ENCODE measurements around the gene FUT2. TPM values are rescaled to one million over a fixed set of nuclear protein-coding genes. Genes with fewer than 3 reads are reported as not detected.
"Not testable (repeated sequence)": the region's sequence is repeated elsewhere in the genome, so short reads cannot be mapped to it uniquely, and the experiment has no call there.

Gene FUT2
- total RNA-seq, 2 experiments from 2014 or later, result not detected

DNA sequence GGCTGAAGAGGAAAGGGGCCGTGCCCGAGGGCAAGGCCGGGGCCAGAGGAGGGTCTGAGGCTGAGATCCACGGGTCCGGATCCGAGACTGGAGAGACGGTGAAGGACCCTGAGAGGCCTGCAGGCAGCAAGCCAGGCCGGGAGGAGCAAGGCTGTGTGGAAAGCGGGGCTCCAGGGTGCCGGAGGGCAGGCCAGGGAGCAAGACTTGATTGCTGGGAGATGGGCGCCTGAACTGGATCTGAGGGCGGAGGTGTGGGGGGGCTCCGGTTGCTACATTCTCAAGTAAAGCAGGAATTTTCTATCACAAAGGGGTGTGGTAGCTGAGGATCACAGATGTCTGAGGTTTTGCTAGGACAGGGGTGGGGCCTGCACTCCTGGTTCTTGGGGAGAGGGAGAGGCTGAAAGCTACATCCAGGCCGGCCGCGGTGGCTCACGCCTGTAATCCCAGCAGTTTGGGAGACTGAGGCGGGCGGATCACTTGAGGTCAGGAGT lies 20.0 kb downstream of the FUT2 start:
- Mint-ChIP-seq H3K9me3 (peaks cover 2% of the 10 kb centered on the region), H3K27me3 (peaks cover 1% of the 10 kb centered on the region), H3K27ac (peak overlapping the region; percentile 16), H3K4me1 (peaks cover 10% of the 10 kb centered on the region), H3K36me3 (peaks cover 5% of the 10 kb centered on the region), H3K4me3 (peak overlapping the region; percentile 18)
- ATAC-seq (ENCODE audit: low read depth), result no peak
- no peak for DNase-seq
- POLR2A ChIA-PET, result interaction anchor here (0.9 to 1.3 kb wide), 3 partner anchors 10 to 23 kb away, joined by 3 to 6 read pairs (median 3); no protein-coding TSS in a partner anchor

DNA sequence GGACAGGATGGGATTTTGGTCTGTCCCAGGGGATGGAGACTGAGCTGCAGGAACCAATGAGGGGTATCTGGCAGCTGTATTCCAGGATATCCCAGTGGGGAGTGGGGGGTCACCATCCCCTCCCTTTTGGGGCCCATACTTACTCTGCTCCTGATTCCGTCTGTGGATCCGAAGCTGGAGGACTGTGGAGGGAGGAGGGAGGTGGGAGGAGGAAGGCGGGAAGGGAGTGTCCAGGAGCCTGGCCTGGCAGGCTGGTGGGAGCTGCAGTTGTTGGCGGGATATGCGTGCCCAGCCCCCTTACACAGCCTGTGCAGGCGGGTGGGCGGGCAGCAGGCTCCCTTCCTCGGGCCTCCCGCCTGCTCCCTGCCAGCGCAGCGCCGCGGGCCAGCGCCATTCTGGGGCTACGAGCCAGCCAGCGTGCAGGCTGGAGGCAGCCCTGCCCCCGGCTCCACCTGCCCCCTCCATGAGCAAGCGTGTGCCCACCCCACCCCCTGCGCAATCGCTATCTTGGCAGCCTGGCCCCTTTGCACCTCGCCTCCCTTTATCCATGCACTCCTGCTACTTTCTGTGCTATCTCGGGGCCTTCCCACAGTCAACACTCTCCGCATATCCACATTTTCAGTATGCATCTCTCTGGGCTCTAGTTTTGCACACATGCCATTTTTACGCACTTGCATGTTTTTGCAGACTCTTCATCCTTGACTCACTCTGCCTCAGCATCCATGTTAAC lies 21.0 kb downstream of the FUT2 start:
- peaks cover 2% of the 10 kb centered on the region for H3K36me3 Mint-ChIP-seq

DNA sequence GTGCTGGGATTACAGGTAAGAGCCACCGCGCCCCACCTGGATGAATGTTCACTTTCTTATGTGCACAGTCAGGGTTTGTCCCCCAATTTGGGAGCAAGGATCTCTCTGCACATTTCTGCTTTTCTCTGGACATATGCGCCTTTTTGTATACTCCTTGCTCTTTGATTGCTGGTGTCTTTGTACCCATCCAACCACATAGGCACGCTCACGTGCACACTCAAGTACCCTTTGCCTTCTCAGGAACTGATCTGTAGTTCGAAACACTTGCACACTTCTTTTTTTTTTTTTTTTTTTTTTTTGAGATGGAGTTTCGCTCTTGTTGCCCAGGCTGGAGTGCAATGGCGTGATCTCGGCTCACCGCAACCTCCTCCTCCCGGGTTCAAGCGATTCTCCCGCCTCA lies 22.3 kb downstream of the FUT2 start:
- H3K36me3 Mint-ChIP-seq; H3K27me3 Mint-ChIP-seq; POLR2A ChIA-PET; H3K4me3 Mint-ChIP-seq; DNase-seq; H3K9me3 Mint-ChIP-seq; H3K27ac Mint-ChIP-seq; ATAC-seq (ENCODE audit: low read depth): not testable (repeated sequence)
- peaks cover 12% of the 10 kb centered on the region for H3K4me1 Mint-ChIP-seq

More for the DNA sequence above, 21.0 kb downstream of the FUT2 start:
- Mint-ChIP-seq H3K9me3 (no peaks in the 10 kb centered on the region), H3K27me3 (peaks cover 1% of the 10 kb centered on the region), H3K4me1 (peaks cover 13% of the 10 kb centered on the region), H3K27ac (no peak overlapping the region), H3K4me3 (no peak overlapping the region)
- DNase-seq (no peak), ATAC-seq (ENCODE audit: low read depth) (no peak)
- POLR2A ChIA-PET, result interaction anchor here (0.7 to 1.3 kb wide), 4 partner anchors 9 to 29 kb away, joined by 3 to 6 read pairs (median 3); no protein-coding TSS in a partner anchor

DNA sequence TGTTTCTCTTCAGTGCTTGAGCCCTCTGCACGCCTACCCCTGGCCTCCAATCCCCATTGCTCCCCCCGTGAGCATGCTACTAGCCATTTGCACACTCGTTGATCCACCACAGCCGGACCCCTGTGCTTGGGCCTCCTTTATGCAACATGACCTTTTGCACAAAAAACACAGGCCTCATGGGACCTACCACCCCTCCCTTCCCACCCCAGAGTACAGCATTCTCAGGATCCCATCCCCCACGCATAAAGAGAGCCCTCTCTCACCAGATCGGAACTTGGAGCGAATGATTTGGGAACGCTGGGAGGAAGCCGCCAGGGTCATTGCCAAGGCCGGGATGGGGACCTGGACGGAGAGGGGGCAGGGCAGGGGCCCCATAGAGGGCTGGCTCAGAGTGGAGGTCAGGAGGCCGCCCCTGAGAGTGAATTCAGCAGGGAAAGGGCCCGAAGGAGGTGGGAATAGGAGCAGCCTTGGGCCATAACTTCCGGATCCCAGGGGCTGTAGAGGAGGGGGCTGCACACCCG lies 23.0 kb downstream of the FUT2 start:
- H3K27ac Mint-ChIP-seq, result no peak overlapping the region
- DNase-seq, result no peak
- no peak overlapping the region for H3K4me3 Mint-ChIP-seq
- H3K4me1 Mint-ChIP-seq, result peaks cover 12% of the 10 kb centered on the region
- POLR2A ChIA-PET, result no interaction called here
- ATAC-seq (ENCODE audit: low read depth), result no peak
- no peaks in the 10 kb centered on the region for H3K36me3 Mint-ChIP-seq
- peaks cover 1% of the 10 kb centered on the region for H3K27me3 Mint-ChIP-seq
- no peaks in the 10 kb centered on the region for H3K9me3 Mint-ChIP-seq

DNA sequence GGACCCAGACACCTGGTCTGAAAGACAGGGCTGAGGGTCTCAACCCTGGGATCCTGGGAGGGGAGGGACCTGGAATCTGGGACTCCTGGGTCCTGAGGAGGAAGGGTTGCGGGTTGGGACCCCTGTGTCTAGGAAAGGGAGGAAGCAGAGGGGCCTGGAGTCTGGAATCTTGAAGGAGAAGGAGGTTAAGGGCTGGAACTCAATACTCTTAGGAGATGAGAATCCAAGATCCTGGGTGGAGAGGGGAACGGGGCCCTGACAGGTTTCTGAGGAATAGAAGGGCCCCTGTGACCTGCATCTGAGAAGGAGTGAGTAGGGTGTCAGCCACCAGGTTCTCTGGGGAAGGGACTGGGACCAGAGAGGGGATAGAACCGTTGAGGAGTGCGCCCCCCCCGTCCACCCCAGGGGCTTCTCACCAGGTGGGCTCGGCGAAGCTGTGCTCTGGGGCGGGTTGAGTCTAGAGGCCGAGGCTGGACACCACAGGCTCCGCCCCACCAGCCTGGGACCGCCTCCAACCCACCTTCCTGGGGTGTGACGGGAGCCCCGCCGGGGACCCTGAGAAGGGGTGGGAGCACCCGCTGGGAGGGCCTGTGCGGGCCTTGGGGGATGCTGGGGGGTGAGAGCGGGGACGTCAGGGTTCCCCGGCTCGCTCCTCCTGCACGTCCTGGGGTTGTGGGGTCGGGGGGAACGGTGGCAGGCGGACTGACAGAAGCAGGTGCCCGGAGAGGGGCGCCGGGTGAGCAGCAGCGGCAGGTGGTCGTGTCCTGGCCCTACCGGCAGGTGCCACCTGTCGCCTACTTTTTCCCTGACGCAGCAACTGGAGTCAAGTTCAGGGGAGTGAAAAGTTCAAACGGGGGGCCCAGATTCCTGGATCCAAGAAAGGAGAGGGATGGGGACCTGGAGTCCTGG lies 23.7 kb downstream of the FUT2 start, which contains the start of gene MAMSTR:
Gene MAMSTR (minus strand): TSS at position 463 of the 909 bp plus-strand sequence. CDS start 694 bp downstream, outside the sequence.
- Mint-ChIP-seq H3K4me3 (peak within 1 kb of the TSS; percentile 88), H3K27me3 (peaks cover 1% of the 10 kb centered on the region), H3K4me1 (peaks cover 11% of the 10 kb centered on the region), H3K36me3 (no peaks in the 10 kb centered on the region), H3K9me3 (no peaks in the 10 kb centered on the region), H3K27ac (peak within 1 kb of the TSS; percentile 94)
- DNase-seq, result no peak
- POLR2A ChIA-PET, result no interaction called here
- no peak for ATAC-seq (ENCODE audit: low read depth)

DNA sequence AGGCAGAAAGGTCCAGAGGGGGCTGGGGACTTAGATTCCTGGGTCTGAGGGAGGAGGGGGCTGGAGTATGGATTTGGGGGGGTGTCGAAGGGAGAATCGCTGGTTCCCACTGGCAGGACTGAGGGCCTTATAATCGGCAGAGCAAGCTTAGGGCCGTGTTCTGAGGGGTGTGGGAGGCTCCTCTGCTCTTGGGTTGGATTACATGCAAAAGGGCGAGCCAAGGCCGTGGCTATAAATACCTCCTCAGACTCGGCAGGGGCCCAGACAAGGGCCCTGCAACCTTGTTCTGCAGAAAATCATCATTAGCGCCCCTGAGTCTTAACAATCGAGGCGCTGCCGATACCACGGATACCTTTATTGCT lies 24.5 kb downstream of the FUT2 start:
- ATAC-seq (ENCODE audit: low read depth) (peak; percentile 8), DNase-seq (no peak)
- H3K4me3 Mint-ChIP-seq, result peak overlapping the region; percentile 88
- peaks cover 1% of the 10 kb centered on the region for H3K27me3 Mint-ChIP-seq
- H3K4me1 Mint-ChIP-seq, result peaks cover 12% of the 10 kb centered on the region
- peaks cover 5% of the 10 kb centered on the region for H3K9me3 Mint-ChIP-seq
- peaks cover 6% of the 10 kb centered on the region for H3K36me3 Mint-ChIP-seq
- peak overlapping the region; percentile 94 for H3K27ac Mint-ChIP-seq
- POLR2A ChIA-PET, result interaction anchor here (0.7 to 1.5 kb wide), 4 partner anchors 19 to 101 kb away, joined by 4 read pairs; partner anchors contain the start of genes RPL18 and SPHK2

DNA sequence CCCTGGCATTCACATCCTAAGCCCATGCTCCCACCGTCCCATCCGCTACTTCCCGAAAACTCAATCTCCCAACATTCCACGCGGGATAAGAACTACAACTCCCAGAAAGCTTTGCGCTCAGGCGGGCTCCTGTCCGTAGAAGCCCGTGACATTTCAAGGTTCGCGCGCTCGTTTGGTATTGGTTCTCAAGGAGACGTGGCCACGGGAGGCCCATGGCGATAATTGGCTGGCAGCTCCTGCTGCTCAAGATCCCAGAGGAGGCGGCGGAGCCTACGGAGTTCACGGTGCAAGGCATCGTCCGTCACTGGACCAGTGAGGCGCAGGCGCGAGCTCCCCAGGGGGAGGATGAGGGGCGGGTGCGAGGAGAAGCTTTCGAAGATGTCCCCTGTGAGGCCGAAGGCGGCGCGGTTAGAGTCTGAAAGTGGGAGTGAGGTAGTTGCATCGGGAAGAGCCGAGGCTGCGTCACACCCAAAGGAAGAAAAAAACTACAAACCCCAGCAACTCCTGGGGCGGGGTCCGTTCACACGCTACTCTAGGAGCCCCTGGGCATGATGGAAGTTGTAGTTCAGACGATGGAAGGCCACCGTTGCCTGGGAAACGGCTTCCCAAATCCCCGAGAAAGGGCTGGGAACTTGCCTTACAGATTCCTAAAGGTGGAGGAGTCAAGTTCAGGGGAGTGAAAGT lies 25.0 kb downstream of the FUT2 start:
- Mint-ChIP-seq H3K9me3 (peaks cover 8% of the 10 kb centered on the region), H3K4me1 (peaks cover 17% of the 10 kb centered on the region), H3K27ac (peak overlapping the region; percentile 94), H3K4me3 (peak overlapping the region; percentile 88), H3K27me3 (peaks cover 1% of the 10 kb centered on the region), H3K36me3 (peaks cover 11% of the 10 kb centered on the region)
- DNase-seq (peak; percentile 87), ATAC-seq (ENCODE audit: low read depth) (peak; percentile 97)
- POLR2A ChIA-PET, result interaction anchor here (0.7 to 1.5 kb wide), 5 partner anchors 18 to 101 kb away, joined by 3 to 4 read pairs (median 4); partner anchors contain the start of genes RPL18 and SPHK2

DNA sequence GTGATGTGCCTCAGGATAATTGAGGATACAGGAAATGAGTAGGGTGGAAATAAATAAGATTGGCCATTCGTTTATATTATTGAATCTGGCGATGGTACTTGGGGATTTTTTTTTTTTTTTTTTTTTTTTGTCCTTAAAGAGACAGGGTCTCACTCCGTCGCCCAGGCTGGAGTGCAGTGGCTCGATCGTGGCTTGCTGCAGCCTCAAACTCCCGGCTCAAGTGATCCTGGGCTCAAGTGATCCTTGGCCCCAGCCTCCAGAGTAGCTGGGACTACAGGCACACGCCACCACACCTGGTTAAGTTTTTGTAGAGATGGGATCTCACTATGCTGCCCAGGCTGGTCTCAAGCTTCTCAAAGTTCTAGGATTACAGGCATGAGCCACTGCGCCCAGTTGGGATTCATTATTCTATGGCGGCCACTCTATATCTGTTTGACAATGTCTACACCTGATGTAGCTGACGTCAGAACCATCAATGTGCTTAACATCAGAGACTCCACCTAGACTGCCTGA lies 26.5 kb downstream of the FUT2 start:
- no peak for ATAC-seq (ENCODE audit: low read depth)
- Mint-ChIP-seq H3K4me3 (no peak overlapping the region), H3K4me1 (peaks cover 24% of the 10 kb centered on the region), H3K27ac (no peak overlapping the region), H3K9me3 (peaks cover 12% of the 10 kb centered on the region), H3K27me3 (no peaks in the 10 kb centered on the region), H3K36me3 (peaks cover 20% of the 10 kb centered on the region)
- DNase-seq, result no peak
- POLR2A ChIA-PET, result no interaction called here

DNA sequence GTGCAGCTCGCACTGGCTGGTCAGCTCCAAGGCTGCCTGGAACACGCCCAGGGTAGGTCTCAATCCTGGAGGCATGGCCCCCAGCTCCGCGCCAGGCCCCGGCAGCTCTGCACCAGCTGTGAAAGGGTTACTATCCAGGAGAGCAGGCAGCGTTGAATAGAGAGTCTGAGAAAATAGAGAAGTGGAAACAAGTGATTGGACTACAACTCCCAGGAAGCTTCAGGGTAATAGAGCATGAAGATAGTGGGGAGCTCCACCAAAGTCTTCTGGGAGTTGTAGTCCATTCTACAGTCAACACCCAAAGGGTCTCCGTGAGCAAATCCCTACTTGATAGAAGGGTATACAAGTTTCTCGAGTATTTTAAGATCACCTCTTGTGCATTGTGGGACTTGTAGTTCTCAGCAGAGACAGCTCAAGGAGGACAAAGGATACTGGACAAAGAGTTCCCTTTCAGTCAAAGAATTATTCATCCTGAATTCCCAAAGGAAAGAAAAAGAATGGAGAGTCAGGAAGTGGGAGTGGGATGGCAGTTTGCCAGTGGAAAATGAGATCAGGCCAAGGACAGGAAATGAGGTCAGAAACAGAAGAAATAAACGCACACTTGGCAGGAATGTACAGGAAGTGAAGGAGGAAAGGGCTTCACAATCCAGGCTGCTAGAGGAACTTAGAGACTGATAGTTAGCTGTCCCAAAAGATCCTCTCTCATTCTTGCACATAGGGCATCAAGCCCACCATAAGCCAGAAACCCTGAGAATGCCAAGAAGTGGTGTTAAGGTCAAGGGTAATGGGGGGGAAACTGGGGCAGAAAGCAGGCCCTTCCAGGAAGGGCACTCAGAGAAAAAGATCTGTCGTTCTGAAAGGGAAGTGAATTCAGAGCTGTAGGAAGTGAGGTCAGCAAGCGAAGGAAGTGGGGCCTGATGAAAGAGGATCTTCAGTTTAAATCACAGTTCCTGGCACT lies 29.3 kb downstream of the FUT2 start:
- H3K4me3 Mint-ChIP-seq, result peak overlapping the region; percentile 34
- peaks cover 22% of the 10 kb centered on the region for H3K36me3 Mint-ChIP-seq
- ATAC-seq (ENCODE audit: low read depth) (peak; percentile 17), DNase-seq (no peak)
- POLR2A ChIA-PET, result interaction anchor here (0.6 to 1.4 kb wide), 5 partner anchors 9 to 176 kb away, joined by 3 to 7 read pairs (median 4); partner anchors contain the start of gene PPP1R15A
- H3K4me1 Mint-ChIP-seq, result peaks cover 24% of the 10 kb centered on the region
- H3K27ac Mint-ChIP-seq, result peak overlapping the region; percentile 92
- H3K9me3 Mint-ChIP-seq, result peaks cover 16% of the 10 kb centered on the region
- no peaks in the 10 kb centered on the region for H3K27me3 Mint-ChIP-seq

DNA sequence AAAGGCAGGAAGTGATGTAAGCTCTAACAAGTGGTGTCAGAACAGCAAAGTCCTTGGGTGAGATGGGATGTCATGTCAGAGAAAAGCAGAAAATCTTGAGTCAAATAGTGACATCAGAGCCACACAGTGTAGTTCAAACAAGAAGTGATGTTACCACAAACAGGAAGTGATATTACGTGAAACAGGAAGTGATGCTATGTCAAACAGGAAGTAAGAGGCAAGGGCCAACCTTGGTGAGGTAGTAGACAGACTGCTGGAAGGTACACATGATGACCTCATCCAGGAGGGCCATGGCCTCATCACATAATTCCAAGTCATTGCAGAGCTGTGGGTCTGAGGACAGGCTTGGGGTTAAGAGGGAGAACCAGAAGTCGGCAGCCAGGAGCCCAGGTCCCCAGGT lies 30.8 kb downstream of the FUT2 start:
- Mint-ChIP-seq H3K27me3 (no peaks in the 10 kb centered on the region), H3K4me3 (peak overlapping the region; percentile 57)
- DNase-seq, result no peak

DNA sequence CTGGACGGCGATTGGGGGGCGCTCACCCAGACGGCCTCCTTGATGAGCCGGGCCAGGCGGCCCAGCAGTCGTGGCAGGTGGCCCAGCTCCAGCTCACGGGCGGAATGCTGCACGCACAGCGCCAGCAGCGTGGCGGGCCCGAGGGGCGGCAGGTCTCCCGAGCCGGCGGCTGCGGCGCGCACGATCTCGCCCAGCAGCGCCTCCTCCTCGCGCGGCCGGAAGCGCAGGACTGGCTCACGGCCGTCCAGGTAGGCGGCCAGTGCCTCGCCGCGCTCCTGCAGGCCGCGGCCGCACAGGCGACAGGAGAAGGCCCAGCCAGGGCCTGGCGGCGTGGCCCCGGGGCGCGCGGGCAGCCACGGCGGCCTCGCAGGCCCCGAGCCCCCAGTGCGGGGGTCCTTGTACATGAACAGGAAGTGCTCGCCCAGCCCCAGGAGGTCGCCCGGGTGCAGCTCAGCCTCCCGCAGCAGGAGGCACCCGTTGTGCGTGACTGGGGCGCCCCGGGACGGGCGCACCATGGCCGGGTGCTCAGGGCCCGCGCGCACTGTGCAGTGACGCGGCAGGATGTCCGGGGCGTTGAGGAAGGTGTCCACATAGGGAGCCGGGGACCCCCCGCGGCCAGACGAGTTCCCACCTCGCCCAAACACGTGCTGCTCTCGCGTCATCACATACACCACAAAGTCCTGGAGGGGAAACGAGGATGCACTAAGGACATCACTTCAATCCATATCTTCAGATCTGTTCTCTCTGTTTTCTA lies 33.3 kb downstream of the FUT2 start:
- POLR2A ChIA-PET, result interaction anchor here (1.2 kb wide), 1 partner anchor 13 kb away, joined by 3 read pairs; no protein-coding TSS in a partner anchor
- H3K27me3 Mint-ChIP-seq, result peaks cover 2% of the 10 kb centered on the region
- ATAC-seq (ENCODE audit: low read depth) (no peak), DNase-seq (no peak)
- peaks cover 25% of the 10 kb centered on the region for H3K36me3 Mint-ChIP-seq
- no peak overlapping the region for H3K4me3 Mint-ChIP-seq
- H3K9me3 Mint-ChIP-seq, result peaks cover 16% of the 10 kb centered on the region
- no peak overlapping the region for H3K27ac Mint-ChIP-seq
- H3K4me1 Mint-ChIP-seq, result peaks cover 17% of the 10 kb centered on the region

More for the DNA sequence above, 30.8 kb downstream of the FUT2 start:
- peaks cover 16% of the 10 kb centered on the region for H3K9me3 Mint-ChIP-seq
- H3K36me3 Mint-ChIP-seq, result peaks cover 24% of the 10 kb centered on the region
- ATAC-seq (ENCODE audit: low read depth), result peak; percentile 73
- peak overlapping the region; percentile 94 for H3K27ac Mint-ChIP-seq
- POLR2A ChIA-PET, result no interaction called here
- H3K4me1 Mint-ChIP-seq, result peaks cover 19% of the 10 kb centered on the region
